COLO668 (cell line): ENCODE measurements around the gene FFAR4.

Experiments
- DNase-seq: peaks from one replicate; lab custom pipeline; 2025; ENCODE audit not compliant: unreplicated experiment; lab: John Stamatoyannopoulos, UW

The FFAR4 gene

GRCh38 chr10:93570383-93570782 is 3.9 kb downstream of the FFAR4 start:
- DNase-seq: no peak

GRCh38 chr10:93572606-93573005 is 6.1 kb downstream of the FFAR4 start:
- no peak for DNase-seq

- DNase-seq: no peak
Measured at GRCh38 chr10:93573051-93573909, 6.8 kb downstream of the FFAR4 start.

- DNase-seq: no peak
Measured at GRCh38 chr10:93573924-93574323, 7.5 kb downstream of the FFAR4 start.

GRCh38 chr10:93576888-93577287 is 10.4 kb downstream of the FFAR4 start:
- DNase-seq: no peak

- DNase-seq: no peak
Measured at GRCh38 chr10:93577565-93577964, 11.1 kb downstream of the FFAR4 start.

- DNase-seq: no peak
Measured at GRCh38 chr10:93579089-93579488, 12.6 kb downstream of the FFAR4 start.

GRCh38 chr10:93579985-93580711 is 13.7 kb downstream of the FFAR4 start:
- DNase-seq: no peak

- peak; percentile 5 for DNase-seq
Measured at GRCh38 chr10:93580828-93581227, 14.4 kb downstream of the FFAR4 start.

- DNase-seq: no peak
Measured at GRCh38 chr10:93584445-93584844, 18.0 kb downstream of the FFAR4 start.

- DNase-seq: no peak
Measured at GRCh38 chr10:93589648-93590562, 23.4 kb downstream of the FFAR4 start.

GRCh38 chr10:93590638-93591037 is 24.2 kb downstream of the FFAR4 start:
- DNase-seq: no peak

GRCh38 chr10:93591065-93591808 is 24.8 kb downstream of the FFAR4 start:
- no peak for DNase-seq

GRCh38 chr10:93593254-93593653 is 26.8 kb downstream of the FFAR4 start:
- DNase-seq: no peak

- no peak for DNase-seq
Measured at GRCh38 chr10:93593749-93594148, 27.3 kb downstream of the FFAR4 start.

- DNase-seq: no peak
Measured at GRCh38 chr10:93594518-93594917, 28.1 kb downstream of the FFAR4 start.

- no peak for DNase-seq
Measured at GRCh38 chr10:93595378-93596161, 29.1 kb downstream of the FFAR4 start.

- no peak for DNase-seq
Measured at GRCh38 chr10:93596539-93596938, 30.1 kb downstream of the FFAR4 start.

GRCh38 chr10:93597075-93597599 is 30.7 kb downstream of the FFAR4 start:
- no peak for DNase-seq

GRCh38 chr10:93598157-93598556 is 31.7 kb downstream of the FFAR4 start:
- DNase-seq: no peak
